Panc1 (cell line): ENCODE results near the gene FRMPD4. TPM values are rescaled to one million over a fixed set of nuclear protein-coding genes. Genes with fewer than 3 reads are reported as not detected.

Experiments
- ATAC-seq: fragments of 200-7000 bp; cut with Tn5 transposase; 2 replicates; pipeline ENCODE4 v1.9.1; 2020; ENCODE audit warnings: mild to moderate bottlenecking, moderate library complexity
- BruUV-seq: library from RNA; stranded (reverse); fragments of 400-500 nt; replicated peaks from 2 replicates; lab custom pipeline; 2021; lab: Mats Ljungman, UMichigan
- CTCF ChIA-PET: fragments of 300-600 bp; sonication (Branson Sonifier 250); formaldehyde crosslinking; loops from one replicate; lab custom pipeline; 2022; ENCODE audit warnings: antibody characterized with exemption; lab: Charles Lee
- POLR2A ChIA-PET: fragments of 300-600 bp; sonication (Branson Sonifier 250); formaldehyde crosslinking; loops from one replicate; lab custom pipeline; 2022; ENCODE audit warnings: antibody characterized with exemption; lab: Charles Lee
- DNase-seq: peaks from one replicate; pipeline ENCODE4 v3.0.0-alpha.2; 2010; ENCODE audit warnings: low read depth, low spot score
- H3K27ac ChIP-seq: 2 replicates; pipeline ENCODE4 v1.5.1; 2011; ENCODE audit warnings: mild to moderate bottlenecking, low read length, inconsistent platforms
- H3K27me3 ChIP-seq: fragments of 200-500 bp; sonication (Bioruptor generic); 2 replicates; pipeline ENCODE4 v1.6.0; 2014; ENCODE audit warnings: low read length, inconsistent platforms; ENCODE audit not compliant: control insufficient read depth, insufficient read depth
- H3K36me3 ChIP-seq: fragments of 200-500 bp; sonication (Bioruptor generic); 2 replicates; pipeline ENCODE4 v1.5.1; 2014; ENCODE audit warnings: inconsistent platforms, mild to moderate bottlenecking, low read length, moderate library complexity; ENCODE audit not compliant: control insufficient read depth, insufficient read depth
- H3K4me1 ChIP-seq: 2 replicates; pipeline ENCODE4 v1.5.1; 2011; ENCODE audit warnings: inconsistent platforms, mild to moderate bottlenecking, low read length, moderate library complexity; ENCODE audit not compliant: control insufficient read depth, insufficient read depth
- H3K4me3 ChIP-seq, 2 experiments: 2 replicates each; pipeline ENCODE4 v1.5.1; 2011 to 2012; ENCODE audit warnings: low read depth in 2 of 2, low read length in 2 of 2, mild to moderate bottlenecking in 2 of 2, inconsistent platforms in 1 of 2, moderate library complexity in 1 of 2
- H3K9me3 ChIP-seq: fragments of 200-500 bp; sonication (Bioruptor generic); 2 replicates; pipeline ENCODE4 v1.5.1; 2014; ENCODE audit warnings: low read depth, mild to moderate bottlenecking, inconsistent platforms, low read length, moderate library complexity; ENCODE audit not compliant: control insufficient read depth, insufficient read depth
- POLR2AphosphoS5 ChIP-seq: IDR thresholded peaks from 2 replicates; pipeline ENCODE4 v1.6.1; 2012; ENCODE audit warnings: mild to moderate bottlenecking, low read depth, low read length, moderate library complexity
- SIN3A ChIP-seq: IDR thresholded peaks from 2 replicates; pipeline ENCODE4 v1.6.1; 2012; ENCODE audit warnings: low read depth, mild to moderate bottlenecking, low read length, moderate library complexity, borderline replicate concordance; ENCODE audit not compliant: insufficient read depth
- TCF7L2 ChIP-seq: IDR thresholded peaks from 2 replicates; pipeline ENCODE4 v1.6.1; 2011; ENCODE audit warnings: mild to moderate bottlenecking, low read depth, low read length, inconsistent platforms
- in situ Hi-C: cut with HindIII; loops from 2 replicates; pipeline ENCODE4 v1.10.0; 2016; ENCODE audit warnings: low sequenced_read_pairs, low pct_unique_long_range_greater_than_20kb
- intact Hi-C: fragments of 100-400 bp; cut with micrococcal nuclease; formaldehyde crosslinking; loops from one replicate; pipeline ENCODE4 v1.10.0; 2022; ENCODE audit not compliant: unreplicated experiment
- total RNA-seq: library from RNA; stranded (reverse); gene quantifications from one replicate; pipeline ENCODE4 v1.2.1, GENCODE V29; 2021; ENCODE audit not compliant: unreplicated experiment
- TF ChIP-seq, protein P1 (sequence below), 2 experiments: IDR thresholded peaks; 2 replicates each; pipeline ENCODE4 v1.6.1; 2011 to 2012; ENCODE audit warnings: low read depth in 2 of 2, control low read depth in 1 of 2, low read length in 1 of 2, mild to moderate bottlenecking in 1 of 2, moderate library complexity in 1 of 2; ENCODE audit not compliant: insufficient read depth in 1 of 2
- TF ChIP-seq, protein P2 (sequence below): fragments of 450-650 bp; IDR thresholded peaks from 2 replicates; pipeline ENCODE4 v1.5.1; 2017; ENCODE audit warnings: mild to moderate bottlenecking

Gene FRMPD4
- total RNA-seq, 1 experiment from 2014 or later = not detected

DNA sequence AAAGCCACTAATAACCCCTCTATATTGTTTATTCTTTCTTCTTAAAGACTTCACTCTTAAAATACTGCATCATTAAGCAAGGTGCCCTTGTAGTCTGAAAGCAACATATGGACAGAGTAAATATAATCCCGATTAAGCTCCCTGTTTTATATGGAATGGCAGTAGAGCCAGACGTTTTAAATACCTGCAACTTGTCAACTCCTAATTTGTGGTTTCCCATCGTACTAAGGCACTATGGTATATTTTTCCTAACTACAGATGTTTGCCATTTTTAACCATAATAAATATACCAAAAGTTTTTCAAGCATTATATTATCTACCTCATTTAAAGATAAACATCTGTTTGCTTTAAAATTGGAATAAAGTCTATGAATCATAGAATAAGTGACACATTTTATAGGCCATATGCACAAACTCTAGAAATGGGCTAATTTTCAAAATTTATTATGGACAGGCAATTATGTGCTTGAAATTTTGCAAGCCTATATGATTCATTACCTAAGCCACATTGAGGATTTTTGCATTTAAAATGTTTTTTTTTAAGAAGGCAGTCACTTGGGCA lies 194.6 kb downstream of the FRMPD4 start:
- TF ChIP-seq, protein P1, sequence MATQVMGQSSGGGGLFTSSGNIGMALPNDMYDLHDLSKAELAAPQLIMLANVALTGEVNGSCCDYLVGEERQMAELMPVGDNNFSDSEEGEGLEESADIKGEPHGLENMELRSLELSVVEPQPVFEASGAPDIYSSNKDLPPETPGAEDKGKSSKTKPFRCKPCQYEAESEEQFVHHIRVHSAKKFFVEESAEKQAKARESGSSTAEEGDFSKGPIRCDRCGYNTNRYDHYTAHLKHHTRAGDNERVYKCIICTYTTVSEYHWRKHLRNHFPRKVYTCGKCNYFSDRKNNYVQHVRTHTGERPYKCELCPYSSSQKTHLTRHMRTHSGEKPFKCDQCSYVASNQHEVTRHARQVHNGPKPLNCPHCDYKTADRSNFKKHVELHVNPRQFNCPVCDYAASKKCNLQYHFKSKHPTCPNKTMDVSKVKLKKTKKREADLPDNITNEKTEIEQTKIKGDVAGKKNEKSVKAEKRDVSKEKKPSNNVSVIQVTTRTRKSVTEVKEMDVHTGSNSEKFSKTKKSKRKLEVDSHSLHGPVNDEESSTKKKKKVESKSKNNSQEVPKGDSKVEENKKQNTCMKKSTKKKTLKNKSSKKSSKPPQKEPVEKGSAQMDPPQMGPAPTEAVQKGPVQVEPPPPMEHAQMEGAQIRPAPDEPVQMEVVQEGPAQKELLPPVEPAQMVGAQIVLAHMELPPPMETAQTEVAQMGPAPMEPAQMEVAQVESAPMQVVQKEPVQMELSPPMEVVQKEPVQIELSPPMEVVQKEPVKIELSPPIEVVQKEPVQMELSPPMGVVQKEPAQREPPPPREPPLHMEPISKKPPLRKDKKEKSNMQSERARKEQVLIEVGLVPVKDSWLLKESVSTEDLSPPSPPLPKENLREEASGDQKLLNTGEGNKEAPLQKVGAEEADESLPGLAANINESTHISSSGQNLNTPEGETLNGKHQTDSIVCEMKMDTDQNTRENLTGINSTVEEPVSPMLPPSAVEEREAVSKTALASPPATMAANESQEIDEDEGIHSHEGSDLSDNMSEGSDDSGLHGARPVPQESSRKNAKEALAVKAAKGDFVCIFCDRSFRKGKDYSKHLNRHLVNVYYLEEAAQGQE (IDR thresholded peaks at IDR 0.05; ENCODE audit: insufficient read depth in 1 of 2, low read depth in 2 of 2, low read length in 1 of 2) = no peak
- no peak for TF ChIP-seq SIN3A
- TF ChIP-seq TCF7L2 = no peak
- TF ChIP-seq POLR2AphosphoS5 = no peak
- TF ChIP-seq, protein P2, sequence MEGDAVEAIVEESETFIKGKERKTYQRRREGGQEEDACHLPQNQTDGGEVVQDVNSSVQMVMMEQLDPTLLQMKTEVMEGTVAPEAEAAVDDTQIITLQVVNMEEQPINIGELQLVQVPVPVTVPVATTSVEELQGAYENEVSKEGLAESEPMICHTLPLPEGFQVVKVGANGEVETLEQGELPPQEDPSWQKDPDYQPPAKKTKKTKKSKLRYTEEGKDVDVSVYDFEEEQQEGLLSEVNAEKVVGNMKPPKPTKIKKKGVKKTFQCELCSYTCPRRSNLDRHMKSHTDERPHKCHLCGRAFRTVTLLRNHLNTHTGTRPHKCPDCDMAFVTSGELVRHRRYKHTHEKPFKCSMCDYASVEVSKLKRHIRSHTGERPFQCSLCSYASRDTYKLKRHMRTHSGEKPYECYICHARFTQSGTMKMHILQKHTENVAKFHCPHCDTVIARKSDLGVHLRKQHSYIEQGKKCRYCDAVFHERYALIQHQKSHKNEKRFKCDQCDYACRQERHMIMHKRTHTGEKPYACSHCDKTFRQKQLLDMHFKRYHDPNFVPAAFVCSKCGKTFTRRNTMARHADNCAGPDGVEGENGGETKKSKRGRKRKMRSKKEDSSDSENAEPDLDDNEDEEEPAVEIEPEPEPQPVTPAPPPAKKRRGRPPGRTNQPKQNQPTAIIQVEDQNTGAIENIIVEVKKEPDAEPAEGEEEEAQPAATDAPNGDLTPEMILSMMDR = no peak
- in situ Hi-C loops = no loop called here
- no TSS peak for BruUV-seq
- no peaks in the 10 kb centered on the region for H3K36me3 ChIP-seq
- no peak overlapping the region for H3K4me3 ChIP-seq
- no peaks in the 10 kb centered on the region for H3K9me3 ChIP-seq
- no peaks in the 10 kb centered on the region for H3K27me3 ChIP-seq
- H3K4me1 ChIP-seq = no peaks in the 10 kb centered on the region
- POLR2A ChIA-PET = no interaction called here
- ATAC-seq = no peak
- intact Hi-C loops = no loop called here
- CTCF ChIA-PET = no interaction called here
- no peak for DNase-seq
- H3K27ac ChIP-seq = no peak overlapping the region

DNA sequence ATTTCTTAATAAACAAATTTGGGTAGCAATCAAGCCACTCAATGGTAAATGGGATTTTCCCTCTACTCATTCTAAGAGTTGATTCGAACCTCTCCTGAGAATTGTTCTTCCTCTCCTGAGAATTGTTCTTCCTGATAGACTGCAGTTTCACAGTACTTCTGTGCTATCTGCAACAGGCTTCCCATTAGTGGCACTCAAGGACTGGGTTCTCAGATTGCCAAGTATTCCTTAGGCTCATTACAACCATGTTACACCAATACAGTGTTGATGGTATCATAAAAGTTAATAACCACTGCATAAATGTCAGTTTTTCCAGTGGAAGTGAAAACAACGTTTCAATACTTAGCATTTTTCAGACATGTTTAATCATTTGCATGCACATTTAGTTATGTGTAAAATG lies 201.6 kb downstream of the FRMPD4 start:
- no TSS peak for BruUV-seq
- in situ Hi-C loops (no loop called here), intact Hi-C loops (no loop called here)
- Histone ChIP-seq H3K27me3 (no peaks in the 10 kb centered on the region), H3K27ac (no peak overlapping the region), H3K36me3 (no peaks in the 10 kb centered on the region), H3K9me3 (no peaks in the 10 kb centered on the region), H3K4me1 (no peaks in the 10 kb centered on the region), H3K4me3 (no peak overlapping the region)
- no peak for ATAC-seq
- ChIA-PET POLR2A (no interaction called here), CTCF (no interaction called here)
- TF ChIP-seq, protein P1 (IDR thresholded peaks at IDR 0.05; ENCODE audit: insufficient read depth in 1 of 2, low read depth in 2 of 2, low read length in 1 of 2) = no peak
- TF ChIP-seq SIN3A (no peak), TCF7L2 (no peak), POLR2AphosphoS5 (no peak)
- TF ChIP-seq, protein P2 = no peak
- DNase-seq = no peak
